Cerebellar cortex (tissue), 1 donor: ENCODE data around the gene CATSPERZ.

Source experiments
- DNase-seq: peaks from one replicate; pipeline ENCODE4 v3.0.0-alpha.2; 2015; ENCODE audit warnings: low spot score

Gene CATSPERZ

DNA sequence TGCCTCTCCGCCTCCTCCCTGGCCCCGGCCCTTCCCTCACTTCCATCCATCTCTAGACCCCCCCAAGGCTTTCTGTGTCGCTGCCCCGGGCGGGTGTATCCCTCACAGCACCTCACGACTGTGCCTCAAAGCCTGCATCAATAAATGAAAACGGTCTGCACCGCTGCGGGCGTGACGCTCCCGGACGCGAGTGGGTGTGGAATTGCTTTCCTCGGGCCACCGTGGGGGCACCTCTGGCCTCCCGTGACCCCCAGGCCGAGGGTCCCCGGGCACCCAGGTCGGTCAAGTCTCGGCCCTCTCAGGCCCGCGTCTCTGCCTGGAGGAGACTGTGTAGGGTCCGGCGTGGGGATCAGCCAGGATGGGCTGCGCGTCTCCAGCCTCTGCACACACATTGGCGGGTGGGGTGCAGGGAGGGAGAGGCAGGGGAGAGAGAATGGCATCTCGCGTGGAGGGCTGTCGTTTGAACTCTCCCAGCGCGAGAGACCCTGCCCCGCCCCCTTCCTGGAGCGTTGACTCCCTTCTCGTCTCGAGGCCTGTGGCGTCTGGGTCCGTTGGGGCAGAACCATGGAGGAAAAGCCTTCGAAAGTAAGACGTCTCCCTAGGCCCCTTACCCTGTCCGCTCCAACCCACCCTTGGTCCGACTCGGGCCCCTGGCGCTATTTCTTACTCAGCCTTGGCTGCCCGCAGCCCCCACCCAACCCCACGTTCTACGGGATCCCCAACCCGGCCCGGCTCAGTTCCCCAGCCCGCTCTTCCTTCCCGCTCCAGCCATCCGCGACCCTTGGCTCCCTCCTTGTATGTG lies at the start of gene CATSPERZ:
Gene CATSPERZ, plus strand, starts transcription at position 512 of the 802 bp plus-strand sequence. Its CDS starts 53 bp downstream, at position 565.
- no peak for DNase-seq

DNA sequence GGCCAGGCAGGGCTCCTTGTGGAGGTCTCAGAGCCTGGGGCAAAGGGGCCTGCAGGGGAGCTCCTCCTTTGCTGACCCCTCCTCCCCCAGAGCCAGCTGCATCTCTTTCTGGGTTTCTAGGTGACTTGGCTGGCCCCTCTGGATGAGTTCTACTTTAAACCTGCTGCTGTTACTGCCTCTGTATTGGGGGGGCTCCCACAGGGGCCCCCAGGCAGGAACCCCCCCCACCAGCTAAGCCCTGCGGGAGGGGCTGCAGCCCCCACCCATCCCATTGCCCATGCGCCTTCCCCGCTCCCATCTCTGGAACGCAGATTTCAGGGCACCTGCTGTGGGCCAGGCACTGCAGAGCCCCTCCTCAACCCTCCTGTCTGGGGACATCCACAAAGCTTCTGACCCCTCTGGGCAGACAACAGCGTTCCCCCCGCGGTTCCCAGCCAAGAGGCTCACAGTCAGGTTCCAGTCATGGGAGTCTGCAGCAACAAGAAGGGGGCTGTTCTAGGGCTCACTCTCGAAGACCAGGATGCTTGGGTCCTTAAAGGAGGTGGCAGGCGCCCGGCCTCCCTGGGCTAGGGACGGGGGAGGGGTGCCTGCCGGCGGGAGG lies 49.6 kb upstream of the CATSPERZ start:
- no peak for DNase-seq

DNA sequence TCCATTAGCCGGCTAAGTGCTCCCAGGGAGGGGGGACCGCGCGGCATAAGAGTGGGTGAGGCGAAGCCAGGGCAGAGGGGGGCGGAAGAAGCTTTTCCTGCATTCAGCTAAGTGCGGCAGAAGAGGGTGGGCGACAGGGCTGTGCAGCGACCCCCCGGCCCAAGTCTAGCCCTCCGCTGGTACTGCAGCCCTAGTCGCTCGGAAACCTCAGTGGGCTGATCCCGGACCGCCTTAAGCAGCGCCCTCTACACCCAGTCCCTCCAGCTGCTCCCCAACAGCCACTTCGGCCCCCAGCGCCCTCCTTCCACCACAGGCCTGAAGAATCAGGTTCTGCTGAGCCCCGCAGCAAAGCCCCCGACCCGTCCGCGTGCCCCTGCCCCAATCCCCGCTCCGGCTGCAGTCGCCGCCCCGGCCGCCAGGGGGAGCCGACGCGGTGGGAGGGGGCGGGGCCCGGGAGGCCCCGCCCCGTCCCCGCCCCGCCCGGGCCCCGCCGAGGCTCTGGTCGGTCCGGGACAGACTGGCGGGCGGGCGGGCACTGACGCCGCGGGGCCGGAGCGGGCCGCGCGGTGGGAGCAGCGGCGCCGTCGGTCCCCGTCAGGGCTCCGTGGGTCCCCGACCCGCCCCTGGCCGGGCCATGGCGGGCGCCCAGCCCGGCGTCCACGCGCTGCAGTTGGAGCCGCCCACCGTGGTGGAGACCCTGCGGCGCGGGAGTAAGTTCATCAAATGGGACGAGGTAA lies 49.0 kb upstream of the CATSPERZ start, which contains the start of gene PLCB3:
Gene PLCB3, plus strand, starts transcription at position 515 of the 737 bp plus-strand sequence. Its CDS starts 120 bp downstream, at position 635.
- DNase-seq = no peak

DNA sequence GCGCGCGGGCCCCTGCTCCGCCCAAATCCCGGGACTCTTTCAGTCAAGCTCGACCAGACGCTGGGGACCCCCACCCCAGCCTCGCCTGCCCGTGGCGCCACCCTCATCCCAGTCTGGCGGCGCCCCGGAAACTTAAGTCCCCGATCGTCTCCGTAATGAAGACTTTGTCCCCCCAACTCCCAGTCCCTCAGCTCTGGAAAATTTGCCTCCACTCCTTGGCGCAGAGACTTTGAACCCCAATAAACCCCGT lies 48.5 kb upstream of the CATSPERZ start:
- DNase-seq = no peak

DNA sequence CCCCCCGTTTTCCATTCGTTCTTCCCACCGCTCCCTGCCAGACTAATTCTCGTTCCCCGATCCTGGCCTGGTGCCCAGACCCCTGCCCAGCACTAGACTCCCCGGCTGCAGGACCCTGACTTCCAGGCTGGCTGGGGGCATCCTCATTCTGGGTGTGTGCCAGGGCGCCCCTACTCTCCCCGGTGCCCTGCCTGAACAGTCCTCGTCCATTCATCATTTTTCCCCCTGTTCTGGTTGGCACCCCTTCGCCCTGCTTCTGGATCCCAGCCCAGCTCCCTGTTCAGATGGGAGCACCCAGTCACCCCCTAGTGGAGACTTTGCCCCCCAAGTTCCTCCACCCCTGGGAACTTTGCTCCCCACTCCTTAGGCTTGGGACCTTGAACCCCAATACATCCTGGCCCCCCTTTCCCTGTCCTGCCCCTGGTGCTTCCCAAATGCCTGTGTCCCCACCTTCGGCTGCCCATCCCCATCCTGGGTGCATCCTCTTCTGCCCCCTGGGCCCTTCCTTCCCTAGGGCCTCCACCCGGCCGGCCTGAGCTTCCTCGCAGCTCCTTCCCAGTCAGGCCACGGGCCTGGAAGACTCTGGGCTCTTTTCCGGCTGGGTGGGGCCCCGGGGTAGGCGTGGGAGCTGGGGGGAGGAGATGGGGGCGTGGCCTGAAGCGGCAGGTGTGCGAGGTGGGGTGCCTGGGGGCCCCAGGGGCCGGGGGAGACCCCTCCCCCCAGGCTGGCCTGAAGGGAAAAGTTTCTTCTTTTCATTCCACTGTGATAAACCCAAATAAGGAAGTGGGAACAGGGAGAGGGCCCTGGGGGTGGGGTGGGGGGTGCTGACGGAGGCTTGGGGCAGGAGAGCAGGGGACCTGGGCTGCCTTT lies 47.9 kb upstream of the CATSPERZ start:
- no peak for DNase-seq

DNA sequence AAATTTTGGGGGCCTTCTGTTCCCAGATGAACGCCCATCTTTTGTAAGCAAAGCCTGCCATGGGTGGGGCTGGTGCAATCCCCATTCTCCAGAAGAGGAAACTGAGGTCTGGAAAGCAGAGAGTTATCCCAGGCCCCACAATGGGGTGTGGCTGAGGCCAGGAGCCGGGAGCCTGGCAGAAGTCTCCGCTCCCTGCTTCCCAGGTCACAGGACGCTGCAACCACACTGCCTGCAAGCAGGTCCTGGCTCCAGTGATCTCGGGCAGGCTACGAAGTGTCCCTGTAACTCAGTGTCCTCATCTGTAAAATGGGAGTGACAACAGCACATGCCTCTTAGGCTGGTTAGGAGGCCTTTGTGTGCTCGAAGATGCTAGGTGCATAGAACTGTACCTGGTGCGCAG lies 47.1 kb upstream of the CATSPERZ start:
- DNase-seq = no peak

- DNase-seq = peak; percentile 71
These were observed 46.7 kb upstream of the CATSPERZ start for GRCh38 chr11:64253481-64253880.

- no peak for DNase-seq
These were observed 45.8 kb upstream of the CATSPERZ start for GRCh38 chr11:64254326-64254725.

DNA sequence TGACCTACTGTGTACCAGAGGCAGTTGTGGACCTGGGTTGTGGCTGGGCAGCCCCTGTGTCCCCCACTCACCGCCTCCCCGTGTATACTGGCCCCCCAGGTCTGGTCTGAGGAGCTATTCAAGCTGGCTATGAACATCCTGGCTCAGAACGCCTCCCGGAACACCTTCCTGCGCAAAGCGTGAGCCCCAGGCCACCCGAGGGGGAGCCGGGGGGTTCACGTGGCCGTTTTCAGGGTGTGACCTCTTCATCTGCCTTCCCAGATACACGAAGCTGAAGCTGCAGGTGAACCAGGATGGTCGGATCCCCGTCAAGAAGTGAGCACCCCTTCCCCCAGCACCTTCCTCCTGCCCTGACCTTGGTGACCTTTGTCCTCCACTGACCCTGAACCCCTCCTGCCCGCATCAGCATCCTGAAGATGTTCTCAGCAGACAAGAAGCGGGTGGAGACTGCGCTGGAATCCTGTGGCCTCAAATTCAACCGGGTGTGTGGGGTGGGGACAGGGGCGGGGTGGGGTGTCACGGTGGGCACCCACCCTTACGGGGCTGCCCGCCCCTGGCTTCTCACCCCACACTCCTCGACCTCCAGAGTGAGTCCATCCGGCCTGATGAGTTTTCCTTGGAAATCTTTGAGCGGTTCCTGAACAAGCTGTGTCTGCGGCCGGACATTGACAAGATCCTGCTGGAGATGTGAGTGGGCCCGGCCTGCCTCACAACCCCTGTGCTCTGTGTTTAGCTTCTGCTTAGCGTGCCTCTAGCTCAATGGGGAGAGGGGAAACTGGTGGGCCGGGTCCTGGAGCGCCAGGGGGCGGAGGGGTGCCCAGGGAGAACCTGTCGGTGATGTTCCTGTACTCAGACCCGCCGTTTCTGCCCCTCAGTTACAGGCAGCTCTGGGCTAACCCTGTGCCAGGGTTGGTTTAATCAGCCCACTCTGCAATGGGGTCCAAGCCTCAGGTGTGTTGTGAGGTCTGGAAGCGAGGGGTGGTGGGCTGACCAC lies 44.7 kb upstream of the CATSPERZ start:
- no peak for DNase-seq

GRCh38 chr11:64256300-64256699 lies 43.9 kb upstream of the CATSPERZ start:
- DNase-seq = no peak

- DNase-seq = no peak
These were observed 41.8 kb upstream of the CATSPERZ start for GRCh38 chr11:64258356-64258755.

GRCh38 chr11:64258946-64259532 lies 41.1 kb upstream of the CATSPERZ start:
- DNase-seq = no peak

DNA sequence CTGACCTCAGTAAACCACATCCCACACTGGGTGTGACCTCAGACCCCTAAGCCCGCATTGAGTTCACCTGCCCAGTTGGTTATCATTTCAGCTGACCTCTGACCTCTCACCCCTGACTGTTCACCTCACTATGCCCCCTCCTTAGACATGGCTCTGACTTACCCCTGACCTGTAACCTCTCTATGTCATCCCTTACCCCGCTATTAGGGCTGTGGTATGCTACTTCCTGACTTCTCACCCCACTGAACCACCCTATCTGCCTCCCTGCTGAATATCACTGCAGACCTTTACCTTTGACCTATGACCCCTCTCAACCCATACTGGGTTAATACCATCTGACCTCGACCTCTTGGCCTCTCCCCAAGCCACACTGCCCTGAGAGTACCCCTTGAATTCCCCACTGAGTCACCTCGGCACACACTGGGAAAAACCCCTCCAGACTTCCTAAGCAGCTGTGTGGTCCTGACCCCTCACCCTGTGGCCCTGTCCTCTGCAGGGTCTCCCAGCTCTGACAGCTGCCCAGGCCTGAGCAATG lies 40.6 kb upstream of the CATSPERZ start:
- no peak for DNase-seq

DNA sequence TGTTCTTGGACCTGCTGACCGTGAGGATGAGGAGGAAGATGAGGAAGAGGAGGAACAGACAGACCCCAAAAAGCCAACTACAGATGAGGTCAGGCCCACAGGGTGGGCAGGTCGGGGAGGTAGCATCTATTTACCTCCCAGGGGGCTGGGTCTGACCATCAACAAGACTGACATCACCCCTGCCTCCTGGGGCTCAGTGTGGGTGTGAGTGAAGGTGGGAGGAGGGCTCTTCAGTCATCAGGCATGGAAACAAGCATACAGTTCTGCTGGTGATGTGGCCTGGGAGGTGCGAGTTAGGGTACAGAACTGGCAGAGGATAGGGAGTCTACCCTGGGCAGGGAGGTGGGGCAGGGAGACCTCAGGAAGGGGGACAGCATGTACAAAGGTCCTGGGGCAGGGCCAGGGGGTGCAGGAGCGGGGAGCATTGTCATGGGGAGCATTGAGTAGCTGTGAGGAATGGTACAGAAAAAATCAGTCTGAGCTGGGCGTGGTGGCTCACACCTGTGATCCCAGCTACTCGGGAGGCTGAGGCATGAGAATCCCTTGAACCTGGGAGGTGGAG lies 39.9 kb upstream of the CATSPERZ start:
- DNase-seq = no peak

GRCh38 chr11:64261556-64262080 lies 38.5 kb upstream of the CATSPERZ start:
- no peak for DNase-seq

DNA sequence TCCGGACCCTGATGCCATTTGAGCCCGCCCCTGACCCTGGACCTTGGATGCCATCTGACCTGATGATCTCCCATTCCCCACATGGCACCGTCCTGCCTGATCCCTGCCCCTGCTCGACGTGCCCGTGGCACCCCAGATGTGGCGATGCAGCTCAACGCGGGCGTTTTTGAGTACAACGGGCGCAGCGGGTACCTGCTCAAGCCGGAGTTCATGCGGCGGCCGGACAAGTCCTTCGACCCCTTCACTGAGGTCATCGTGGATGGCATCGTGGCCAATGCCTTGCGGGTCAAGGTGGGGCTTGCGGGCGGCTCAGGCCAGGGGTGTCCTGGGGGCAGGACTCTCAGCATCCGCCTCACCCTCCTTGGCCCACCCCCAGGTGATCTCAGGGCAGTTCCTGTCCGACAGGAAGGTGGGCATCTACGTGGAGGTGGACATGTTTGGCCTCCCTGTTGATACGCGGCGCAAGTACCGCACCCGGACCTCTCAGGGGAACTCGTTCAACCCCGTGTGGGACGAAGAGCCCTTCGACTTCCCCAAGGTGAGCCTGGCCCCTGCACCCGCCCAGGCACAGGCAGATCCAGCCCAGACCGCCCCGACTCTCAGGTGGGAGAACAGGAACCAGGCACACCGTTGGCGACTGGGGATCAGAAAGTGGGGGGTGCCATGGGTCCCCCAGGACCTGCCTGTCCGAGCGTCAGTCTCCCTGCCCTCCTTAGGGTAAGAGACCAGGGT lies 37.7 kb upstream of the CATSPERZ start:
- DNase-seq = no peak

GRCh38 chr11:64263021-64263946 lies 36.9 kb upstream of the CATSPERZ start:
- no peak for DNase-seq

- DNase-seq = no peak
These were observed 36.2 kb upstream of the CATSPERZ start for GRCh38 chr11:64263947-64264317.
